ENCODE measurements around the gene MMRN2.

MMRN2 gene

GRCh38 chr10:86970162-86970981 lies 13.0 kb upstream of the MMRN2 start:
- Histone ChIP-seq H3K4me3 (ENCODE audit: insufficient read depth, low read depth, low read length, poor library complexity, severe bottlenecking) (peak overlapping the region; percentile 57), H3K36me3 (ENCODE audit: control insufficient read depth, insufficient read depth, low read length) (no peaks in the 10 kb centered on the region), H3K27ac (ENCODE audit: insufficient read depth, low read length, poor library complexity, severe bottlenecking) (peak overlapping the region; percentile 90), H3K9me3 (ENCODE audit: control insufficient read depth, low read length) (no peaks in the 10 kb centered on the region), H3K4me1 (ENCODE audit: control insufficient read depth, insufficient read depth, low read length, poor library complexity, severe bottlenecking) (peaks cover 39% of the 10 kb centered on the region), H3K27me3 (replicated peaks; ENCODE audit: control insufficient read depth, insufficient read depth, low read length, poor library complexity, severe bottlenecking) (no peaks in the 10 kb centered on the region)
- no peak for DNase-seq

- H3K27me3 ChIP-seq (replicated peaks; ENCODE audit: control insufficient read depth, insufficient read depth, low read length, poor library complexity, severe bottlenecking) = no peaks in the 10 kb centered on the region
- no peaks in the 10 kb centered on the region for H3K9me3 ChIP-seq (ENCODE audit: control insufficient read depth, low read length)
- no peak overlapping the region for H3K4me3 ChIP-seq (ENCODE audit: insufficient read depth, low read depth, low read length, poor library complexity, severe bottlenecking)
- peaks cover 39% of the 10 kb centered on the region for H3K4me1 ChIP-seq (ENCODE audit: control insufficient read depth, insufficient read depth, low read length, poor library complexity, severe bottlenecking)
- no peak for DNase-seq
- H3K27ac ChIP-seq (ENCODE audit: insufficient read depth, low read length, poor library complexity, severe bottlenecking) = no peak overlapping the region
- H3K36me3 ChIP-seq (ENCODE audit: control insufficient read depth, insufficient read depth, low read length) = no peaks in the 10 kb centered on the region
Measured at GRCh38 chr10:86969421-86970041, 12.1 kb upstream of the MMRN2 start.

- Histone ChIP-seq H3K9me3 (ENCODE audit: control insufficient read depth, low read length) (no peaks in the 10 kb centered on the region), H3K4me3 (ENCODE audit: insufficient read depth, low read depth, low read length, poor library complexity, severe bottlenecking) (peak overlapping the region; percentile 4), H3K4me1 (ENCODE audit: control insufficient read depth, insufficient read depth, low read length, poor library complexity, severe bottlenecking) (peaks cover 39% of the 10 kb centered on the region), H3K36me3 (ENCODE audit: control insufficient read depth, insufficient read depth, low read length) (no peaks in the 10 kb centered on the region), H3K27me3 (replicated peaks; ENCODE audit: control insufficient read depth, insufficient read depth, low read length, poor library complexity, severe bottlenecking) (no peaks in the 10 kb centered on the region), H3K27ac (ENCODE audit: insufficient read depth, low read length, poor library complexity, severe bottlenecking) (no peak overlapping the region)
- no peak for DNase-seq
Measured at GRCh38 chr10:86968994-86969355, 11.6 kb upstream of the MMRN2 start.

GRCh38 chr10:86968271-86968993 lies 11.0 kb upstream of the MMRN2 start, which contains the start of gene ADIRF:
TSS of gene ADIRF (plus strand) at chr10:86968482. CDS start at chr10:86968545, 63 bp downstream.
- Histone ChIP-seq H3K4me3 (ENCODE audit: insufficient read depth, low read depth, low read length, poor library complexity, severe bottlenecking) (peak within 1 kb of the TSS; percentile 4), H3K9me3 (ENCODE audit: control insufficient read depth, low read length) (no peaks in the 10 kb centered on the region), H3K4me1 (ENCODE audit: control insufficient read depth, insufficient read depth, low read length, poor library complexity, severe bottlenecking) (peaks cover 39% of the 10 kb centered on the region), H3K27me3 (replicated peaks; ENCODE audit: control insufficient read depth, insufficient read depth, low read length, poor library complexity, severe bottlenecking) (no peaks in the 10 kb centered on the region), H3K27ac (ENCODE audit: insufficient read depth, low read length, poor library complexity, severe bottlenecking) (no peak within 1 kb of the TSS), H3K36me3 (ENCODE audit: control insufficient read depth, insufficient read depth, low read length) (no peaks in the 10 kb centered on the region)
- no peak for DNase-seq

GRCh38 chr10:86967481-86967941 lies 10.1 kb upstream of the MMRN2 start:
- no peaks in the 10 kb centered on the region for H3K9me3 ChIP-seq (ENCODE audit: control insufficient read depth, low read length)
- no peaks in the 10 kb centered on the region for H3K27me3 ChIP-seq (replicated peaks; ENCODE audit: control insufficient read depth, insufficient read depth, low read length, poor library complexity, severe bottlenecking)
- H3K4me3 ChIP-seq (ENCODE audit: insufficient read depth, low read depth, low read length, poor library complexity, severe bottlenecking) = no peak overlapping the region
- H3K4me1 ChIP-seq (ENCODE audit: control insufficient read depth, insufficient read depth, low read length, poor library complexity, severe bottlenecking) = peaks cover 39% of the 10 kb centered on the region
- DNase-seq = no peak
- H3K36me3 ChIP-seq (ENCODE audit: control insufficient read depth, insufficient read depth, low read length) = no peaks in the 10 kb centered on the region
- no peak overlapping the region for H3K27ac ChIP-seq (ENCODE audit: insufficient read depth, low read length, poor library complexity, severe bottlenecking)

GRCh38 chr10:86965986-86966654 lies 8.7 kb upstream of the MMRN2 start:
- Histone ChIP-seq H3K4me3 (ENCODE audit: insufficient read depth, low read depth, low read length, poor library complexity, severe bottlenecking) (peak overlapping the region; percentile 2), H3K27ac (ENCODE audit: insufficient read depth, low read length, poor library complexity, severe bottlenecking) (no peak overlapping the region), H3K36me3 (ENCODE audit: control insufficient read depth, insufficient read depth, low read length) (no peaks in the 10 kb centered on the region), H3K27me3 (replicated peaks; ENCODE audit: control insufficient read depth, insufficient read depth, low read length, poor library complexity, severe bottlenecking) (no peaks in the 10 kb centered on the region), H3K9me3 (ENCODE audit: control insufficient read depth, low read length) (no peaks in the 10 kb centered on the region), H3K4me1 (ENCODE audit: control insufficient read depth, insufficient read depth, low read length, poor library complexity, severe bottlenecking) (peaks cover 34% of the 10 kb centered on the region)
- no peak for DNase-seq

- Histone ChIP-seq H3K9me3 (ENCODE audit: control insufficient read depth, low read length) (no peaks in the 10 kb centered on the region), H3K27me3 (replicated peaks; ENCODE audit: control insufficient read depth, insufficient read depth, low read length, poor library complexity, severe bottlenecking) (no peaks in the 10 kb centered on the region), H3K27ac (ENCODE audit: insufficient read depth, low read length, poor library complexity, severe bottlenecking) (no peak overlapping the region), H3K36me3 (ENCODE audit: control insufficient read depth, insufficient read depth, low read length) (no peaks in the 10 kb centered on the region), H3K4me1 (ENCODE audit: control insufficient read depth, insufficient read depth, low read length, poor library complexity, severe bottlenecking) (peaks cover 24% of the 10 kb centered on the region), H3K4me3 (ENCODE audit: insufficient read depth, low read depth, low read length, poor library complexity, severe bottlenecking) (no peak overlapping the region)
- no peak for DNase-seq
Measured at GRCh38 chr10:86964847-86965190, 7.4 kb upstream of the MMRN2 start.

GRCh38 chr10:86964061-86964846 lies 6.8 kb upstream of the MMRN2 start:
- Histone ChIP-seq H3K27me3 (replicated peaks; ENCODE audit: control insufficient read depth, insufficient read depth, low read length, poor library complexity, severe bottlenecking) (no peaks in the 10 kb centered on the region), H3K4me3 (ENCODE audit: insufficient read depth, low read depth, low read length, poor library complexity, severe bottlenecking) (no peak overlapping the region), H3K27ac (ENCODE audit: insufficient read depth, low read length, poor library complexity, severe bottlenecking) (no peak overlapping the region), H3K36me3 (ENCODE audit: control insufficient read depth, insufficient read depth, low read length) (no peaks in the 10 kb centered on the region), H3K9me3 (ENCODE audit: control insufficient read depth, low read length) (no peaks in the 10 kb centered on the region), H3K4me1 (ENCODE audit: control insufficient read depth, insufficient read depth, low read length, poor library complexity, severe bottlenecking) (peaks cover 19% of the 10 kb centered on the region)
- DNase-seq = no peak

- no peak for DNase-seq
- Histone ChIP-seq H3K36me3 (ENCODE audit: control insufficient read depth, insufficient read depth, low read length) (no peaks in the 10 kb centered on the region), H3K9me3 (ENCODE audit: control insufficient read depth, low read length) (no peaks in the 10 kb centered on the region), H3K27me3 (replicated peaks; ENCODE audit: control insufficient read depth, insufficient read depth, low read length, poor library complexity, severe bottlenecking) (no peaks in the 10 kb centered on the region), H3K4me1 (ENCODE audit: control insufficient read depth, insufficient read depth, low read length, poor library complexity, severe bottlenecking) (peaks cover 12% of the 10 kb centered on the region), H3K4me3 (ENCODE audit: insufficient read depth, low read depth, low read length, poor library complexity, severe bottlenecking) (no peak overlapping the region), H3K27ac (ENCODE audit: insufficient read depth, low read length, poor library complexity, severe bottlenecking) (no peak overlapping the region)
Measured at GRCh38 chr10:86963341-86963919, 6.0 kb upstream of the MMRN2 start.

Data from effector memory CD4-positive, alpha-beta T cell (primary cell).